H4 (cell line): ENCODE results near the gene BPIFB1. TPM values are rescaled to one million over a fixed set of nuclear protein-coding genes. Genes with fewer than 3 reads are reported as not detected.

Experiments used
- total RNA-seq: library from RNA; depleted of rRNA; stranded (reverse); fragments of >200 nt; shearing (Covaris generic); gene quantifications from 2 replicates; pipeline ENCODE4 v1.2.3, GENCODE V29; 2014; rRNA removed

The BPIFB1 gene
- total RNA-seq, 1 experiment from 2014 or later, result 0.56 TPM

Other genes starting within 250 kb of the BPIFB1 start
- gene BPIFB3, start 229.3 kb upstream of the BPIFB1 start, total RNA-seq, result not detected in 2 replicates
- not detected in 2 replicates for gene BPIFB4, start 203.6 kb upstream of the BPIFB1 start, total RNA-seq
- not detected in 2 replicates for gene BPIFA2, start 115.1 kb upstream of the BPIFB1 start, total RNA-seq
- not detected in 2 replicates for gene BPIFA3, start 65.9 kb upstream of the BPIFB1 start, total RNA-seq
- gene BPIFA1, start 47.2 kb upstream of the BPIFB1 start, total RNA-seq, result not detected in 2 replicates
- 25.5 and 29.4 TPM in 2 replicates for gene CDK5RAP1, start 118.3 kb downstream of the BPIFB1 start, total RNA-seq
- 9.2 and 12.5 TPM in 2 replicates for gene SNTA1, start 160.5 kb downstream of the BPIFB1 start, total RNA-seq
- 3.6 and 4.7 TPM in 2 replicates for gene CBFA2T2, start 206.9 kb downstream of the BPIFB1 start, total RNA-seq